ENCODE measurements around the gene TFDP3.

DNA sequence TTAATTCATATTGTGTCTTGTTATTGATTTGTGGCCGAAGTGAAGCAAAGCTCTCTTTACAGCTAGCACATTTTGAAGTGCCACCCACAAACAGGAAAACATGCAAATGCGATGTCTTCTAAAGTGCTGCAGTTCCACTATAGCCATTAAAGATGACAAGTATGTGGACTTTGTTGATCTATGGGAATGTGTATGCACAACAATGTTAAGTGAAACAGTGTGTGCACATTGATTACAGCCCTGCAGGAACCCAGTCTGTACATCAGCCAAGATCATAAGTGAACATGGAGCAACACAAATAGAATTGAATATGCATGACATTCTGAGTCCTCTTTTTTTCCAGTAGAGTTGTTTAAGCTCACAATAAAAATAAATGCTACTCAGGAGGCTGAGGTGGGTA, 43.0 kb downstream of the TFDP3 start:
- TF ChIP-seq, protein P1, sequence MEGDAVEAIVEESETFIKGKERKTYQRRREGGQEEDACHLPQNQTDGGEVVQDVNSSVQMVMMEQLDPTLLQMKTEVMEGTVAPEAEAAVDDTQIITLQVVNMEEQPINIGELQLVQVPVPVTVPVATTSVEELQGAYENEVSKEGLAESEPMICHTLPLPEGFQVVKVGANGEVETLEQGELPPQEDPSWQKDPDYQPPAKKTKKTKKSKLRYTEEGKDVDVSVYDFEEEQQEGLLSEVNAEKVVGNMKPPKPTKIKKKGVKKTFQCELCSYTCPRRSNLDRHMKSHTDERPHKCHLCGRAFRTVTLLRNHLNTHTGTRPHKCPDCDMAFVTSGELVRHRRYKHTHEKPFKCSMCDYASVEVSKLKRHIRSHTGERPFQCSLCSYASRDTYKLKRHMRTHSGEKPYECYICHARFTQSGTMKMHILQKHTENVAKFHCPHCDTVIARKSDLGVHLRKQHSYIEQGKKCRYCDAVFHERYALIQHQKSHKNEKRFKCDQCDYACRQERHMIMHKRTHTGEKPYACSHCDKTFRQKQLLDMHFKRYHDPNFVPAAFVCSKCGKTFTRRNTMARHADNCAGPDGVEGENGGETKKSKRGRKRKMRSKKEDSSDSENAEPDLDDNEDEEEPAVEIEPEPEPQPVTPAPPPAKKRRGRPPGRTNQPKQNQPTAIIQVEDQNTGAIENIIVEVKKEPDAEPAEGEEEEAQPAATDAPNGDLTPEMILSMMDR (IDR thresholded peaks at IDR 0.05): no peak
- TF ChIP-seq TCF7L2 (IDR thresholded peaks at IDR 0.05; ENCODE audit: low read depth, low read length) (no peak), POLR2AphosphoS5 (IDR thresholded peaks at IDR 0.05; ENCODE audit: low read depth, low read length) (no peak), SIN3A (IDR thresholded peaks at IDR 0.05; ENCODE audit: borderline replicate concordance, insufficient read depth, low read depth, low read length) (no peak)
- TF ChIP-seq, protein P2, sequence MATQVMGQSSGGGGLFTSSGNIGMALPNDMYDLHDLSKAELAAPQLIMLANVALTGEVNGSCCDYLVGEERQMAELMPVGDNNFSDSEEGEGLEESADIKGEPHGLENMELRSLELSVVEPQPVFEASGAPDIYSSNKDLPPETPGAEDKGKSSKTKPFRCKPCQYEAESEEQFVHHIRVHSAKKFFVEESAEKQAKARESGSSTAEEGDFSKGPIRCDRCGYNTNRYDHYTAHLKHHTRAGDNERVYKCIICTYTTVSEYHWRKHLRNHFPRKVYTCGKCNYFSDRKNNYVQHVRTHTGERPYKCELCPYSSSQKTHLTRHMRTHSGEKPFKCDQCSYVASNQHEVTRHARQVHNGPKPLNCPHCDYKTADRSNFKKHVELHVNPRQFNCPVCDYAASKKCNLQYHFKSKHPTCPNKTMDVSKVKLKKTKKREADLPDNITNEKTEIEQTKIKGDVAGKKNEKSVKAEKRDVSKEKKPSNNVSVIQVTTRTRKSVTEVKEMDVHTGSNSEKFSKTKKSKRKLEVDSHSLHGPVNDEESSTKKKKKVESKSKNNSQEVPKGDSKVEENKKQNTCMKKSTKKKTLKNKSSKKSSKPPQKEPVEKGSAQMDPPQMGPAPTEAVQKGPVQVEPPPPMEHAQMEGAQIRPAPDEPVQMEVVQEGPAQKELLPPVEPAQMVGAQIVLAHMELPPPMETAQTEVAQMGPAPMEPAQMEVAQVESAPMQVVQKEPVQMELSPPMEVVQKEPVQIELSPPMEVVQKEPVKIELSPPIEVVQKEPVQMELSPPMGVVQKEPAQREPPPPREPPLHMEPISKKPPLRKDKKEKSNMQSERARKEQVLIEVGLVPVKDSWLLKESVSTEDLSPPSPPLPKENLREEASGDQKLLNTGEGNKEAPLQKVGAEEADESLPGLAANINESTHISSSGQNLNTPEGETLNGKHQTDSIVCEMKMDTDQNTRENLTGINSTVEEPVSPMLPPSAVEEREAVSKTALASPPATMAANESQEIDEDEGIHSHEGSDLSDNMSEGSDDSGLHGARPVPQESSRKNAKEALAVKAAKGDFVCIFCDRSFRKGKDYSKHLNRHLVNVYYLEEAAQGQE (IDR thresholded peaks at IDR 0.05; ENCODE audit: insufficient read depth in 1 of 2, low read depth in 2 of 2, low read length in 1 of 2): no peak

All from Panc1 (cell line).